NCI-H748 (cell line): ENCODE measurements around the gene NAT8L.
"Not testable (repeated sequence)": the region's sequence is repeated elsewhere in the genome, so short reads cannot be mapped to it uniquely, and the experiment has no call there.

ENCODE experiments used
- DNase-seq: peaks from one replicate; lab custom pipeline; 2025; ENCODE audit not compliant: unreplicated experiment; lab: John Stamatoyannopoulos, UW

Gene NAT8L, protein sequence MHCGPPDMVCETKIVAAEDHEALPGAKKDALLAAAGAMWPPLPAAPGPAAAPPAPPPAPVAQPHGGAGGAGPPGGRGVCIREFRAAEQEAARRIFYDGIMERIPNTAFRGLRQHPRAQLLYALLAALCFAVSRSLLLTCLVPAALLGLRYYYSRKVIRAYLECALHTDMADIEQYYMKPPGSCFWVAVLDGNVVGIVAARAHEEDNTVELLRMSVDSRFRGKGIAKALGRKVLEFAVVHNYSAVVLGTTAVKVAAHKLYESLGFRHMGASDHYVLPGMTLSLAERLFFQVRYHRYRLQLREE

DNA sequence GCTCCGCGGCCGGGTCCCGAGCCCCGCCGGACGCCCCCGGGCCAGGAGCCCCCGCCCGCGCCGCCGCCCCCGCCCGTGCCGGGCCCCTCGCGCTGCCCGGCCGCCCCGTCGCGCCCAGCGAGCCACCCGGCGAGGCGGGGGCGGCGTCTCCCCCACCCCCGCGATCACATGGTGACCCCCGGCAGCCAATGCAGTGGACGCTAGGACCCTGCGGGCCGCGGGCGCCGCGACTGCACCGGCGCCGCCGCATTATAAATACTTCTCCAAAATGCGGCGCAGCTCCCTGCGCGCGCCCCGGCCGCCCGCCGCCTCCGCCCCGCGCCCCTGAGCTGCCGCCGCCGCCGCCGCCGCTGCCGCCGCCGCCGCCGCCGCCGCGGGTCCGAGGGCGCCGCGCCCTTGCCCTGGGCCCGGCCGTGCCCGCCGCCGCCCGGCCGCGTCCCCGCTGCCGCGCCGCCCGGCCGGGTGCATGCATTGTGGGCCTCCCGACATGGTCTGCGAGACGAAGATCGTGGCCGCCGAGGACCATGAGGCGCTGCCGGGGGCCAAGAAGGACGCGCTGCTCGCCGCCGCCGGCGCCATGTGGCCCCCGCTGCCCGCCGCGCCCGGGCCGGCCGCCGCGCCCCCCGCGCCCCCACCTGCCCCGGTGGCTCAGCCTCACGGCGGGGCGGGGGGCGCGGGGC lies at the start of gene NAT8L:
Gene NAT8L, plus strand, starts transcription at position 282 of the 680 bp plus-strand sequence. Its CDS starts 185 bp downstream, at position 467.
- peak; percentile 42 for DNase-seq

DNA sequence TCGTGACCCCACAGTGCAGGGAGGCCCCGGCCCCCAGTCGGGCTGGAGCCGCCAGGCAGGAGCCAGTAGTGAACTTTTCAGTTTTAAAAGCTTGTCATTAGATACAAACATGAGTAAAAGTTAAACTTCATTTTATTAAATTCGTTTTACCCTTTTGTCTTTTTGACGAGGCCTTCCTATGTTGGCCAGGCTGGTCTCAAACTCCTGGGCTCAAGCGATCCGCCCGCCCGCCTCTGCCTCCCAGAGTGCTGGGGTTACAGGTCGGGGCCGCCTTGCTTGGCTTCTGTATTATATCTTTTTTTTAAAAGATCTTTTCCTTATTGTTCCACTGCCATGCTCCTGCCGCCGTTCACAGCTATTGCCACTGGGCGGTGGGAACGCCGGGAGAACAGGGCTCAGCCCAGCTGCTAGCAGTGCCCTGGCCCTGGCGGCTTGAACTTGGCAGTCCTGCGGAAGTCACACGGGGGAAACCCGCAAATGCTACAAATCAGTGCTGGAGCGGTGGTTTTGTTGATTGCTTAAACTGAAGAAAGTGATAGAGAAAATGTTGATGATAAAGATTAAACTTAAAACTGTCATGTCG lies 49.4 kb upstream of the NAT8L start:
- DNase-seq: peak; percentile 31

DNA sequence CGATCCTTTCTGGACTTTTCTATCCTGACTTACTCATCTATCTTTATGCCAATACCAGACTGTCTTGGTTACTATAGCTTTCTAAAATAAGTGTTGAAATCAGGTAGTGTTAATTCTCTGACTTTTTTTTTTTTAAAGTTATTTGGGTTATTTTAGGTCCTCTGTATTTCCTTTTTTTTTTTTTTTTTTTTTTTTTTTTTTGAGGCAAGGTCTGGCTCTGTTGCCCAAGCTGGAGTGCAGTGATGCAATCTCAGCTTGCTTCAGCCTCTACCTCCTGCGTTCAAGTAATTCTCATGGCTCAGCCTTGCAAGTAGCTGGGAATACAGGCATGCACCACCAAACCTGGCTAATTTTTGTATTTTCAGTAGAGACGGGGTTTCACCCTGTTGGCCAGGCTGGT lies 47.5 kb upstream of the NAT8L start:
- DNase-seq: no peak

DNA sequence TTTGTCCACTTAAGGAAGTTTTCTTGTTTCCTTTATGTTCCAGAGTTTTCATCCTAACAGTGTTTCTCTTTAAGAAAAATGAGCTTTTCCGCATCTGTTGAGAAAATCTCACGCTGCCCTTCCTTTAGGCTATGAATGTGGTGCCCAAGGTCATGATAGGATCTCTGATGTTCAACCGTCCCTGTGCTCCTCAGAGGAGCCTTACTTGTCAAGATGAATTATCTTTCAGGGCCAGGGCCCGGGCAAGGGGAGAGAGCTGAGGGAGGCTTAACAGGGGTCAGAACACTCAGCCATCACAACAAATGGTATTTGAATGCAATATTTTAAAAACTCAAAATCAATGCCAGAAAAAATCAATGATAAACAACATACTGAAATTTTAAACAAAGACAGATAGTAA lies 44.1 kb upstream of the NAT8L start:
- DNase-seq: no peak

DNA sequence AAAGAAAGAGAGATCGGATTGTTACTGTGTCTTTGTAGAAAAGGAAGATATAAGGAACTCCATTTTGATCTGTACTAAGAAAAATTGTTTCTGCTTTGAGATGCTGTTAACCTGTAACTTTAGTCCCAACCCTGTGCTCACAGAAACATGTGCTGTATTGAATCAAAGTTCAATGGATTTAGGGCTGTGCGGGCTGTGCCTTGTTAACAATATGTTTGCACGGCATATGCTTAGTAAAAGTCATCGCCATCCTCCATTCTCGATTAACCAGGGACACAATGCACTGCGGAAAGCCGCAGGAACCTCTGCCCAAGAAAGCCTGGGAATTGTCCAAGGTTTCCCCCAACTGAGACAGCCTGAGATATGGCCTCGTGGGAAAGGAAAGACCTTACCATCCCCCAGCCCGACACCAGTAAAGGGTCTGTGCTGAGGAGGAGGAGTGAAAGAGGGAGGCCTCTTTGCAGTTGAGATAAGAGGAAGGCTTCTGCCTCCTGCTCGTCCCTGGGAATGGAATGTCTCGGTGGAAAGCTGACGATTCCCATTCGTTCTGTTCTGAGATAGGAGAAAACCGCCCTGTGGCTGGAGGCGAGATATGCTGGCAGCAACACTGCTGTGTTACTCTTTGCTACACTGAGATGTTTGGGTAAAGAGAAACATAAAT lies 37.6 kb upstream of the NAT8L start:
- DNase-seq: not testable (repeated sequence)

DNA sequence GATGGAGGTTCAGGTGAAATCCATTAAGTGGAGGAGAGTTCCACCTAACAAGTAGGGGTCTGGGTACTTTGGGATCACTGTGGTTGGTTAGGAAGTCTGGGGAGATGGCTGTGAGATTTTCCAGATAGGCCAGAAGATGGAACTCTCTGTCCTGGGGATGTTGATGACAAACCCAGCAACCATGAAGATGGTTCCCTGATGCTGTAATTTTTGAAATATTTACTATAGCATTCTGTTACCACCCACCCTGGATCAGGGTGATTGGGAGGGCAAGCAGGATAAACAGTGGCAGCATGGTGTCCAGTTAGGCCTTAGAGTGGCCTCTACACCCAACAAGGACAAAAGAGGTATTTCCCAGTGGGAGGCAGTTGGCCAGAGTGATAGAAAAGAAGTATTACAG lies 34.4 kb upstream of the NAT8L start:
- no peak for DNase-seq

DNA sequence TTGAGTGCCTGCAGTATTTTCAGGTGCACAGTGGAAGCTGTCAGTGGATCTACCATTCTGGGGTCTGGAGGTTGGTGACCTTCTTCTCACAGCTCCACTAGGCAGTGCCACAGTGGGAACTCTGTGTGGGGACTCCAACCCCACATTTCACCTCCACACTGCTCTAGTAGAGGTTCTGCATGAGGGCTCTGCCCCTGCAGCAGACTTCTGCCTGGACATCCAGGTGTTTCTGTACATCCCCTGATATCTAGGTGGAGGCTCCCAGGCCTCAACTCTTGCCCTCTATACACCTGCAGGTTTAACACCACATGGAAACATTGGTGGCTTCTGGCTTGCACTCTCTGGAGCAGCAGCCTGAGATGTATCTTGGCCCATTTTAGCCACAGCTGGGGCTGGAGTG lies 33.3 kb upstream of the NAT8L start:
- DNase-seq: no peak

DNA sequence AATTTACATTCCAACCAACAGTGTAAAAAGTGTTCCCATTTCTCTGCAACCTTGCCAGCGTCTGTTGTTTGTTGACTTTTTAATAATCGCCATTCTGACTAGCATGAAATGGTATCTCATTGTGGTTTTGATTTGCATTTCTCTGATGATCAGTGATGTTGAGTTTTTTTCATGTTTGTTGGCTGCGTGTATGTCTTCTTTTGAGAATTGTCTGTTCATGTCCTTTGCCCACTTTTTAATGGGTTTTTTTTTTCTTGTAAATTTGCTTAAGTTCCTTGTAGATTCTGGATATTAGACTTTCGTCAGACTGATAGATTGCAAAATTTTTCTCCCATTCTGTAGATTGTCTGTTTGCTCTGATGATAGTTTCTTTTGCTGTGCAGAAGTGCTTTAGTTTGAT lies 32.0 kb upstream of the NAT8L start:
- not testable (repeated sequence) for DNase-seq

DNA sequence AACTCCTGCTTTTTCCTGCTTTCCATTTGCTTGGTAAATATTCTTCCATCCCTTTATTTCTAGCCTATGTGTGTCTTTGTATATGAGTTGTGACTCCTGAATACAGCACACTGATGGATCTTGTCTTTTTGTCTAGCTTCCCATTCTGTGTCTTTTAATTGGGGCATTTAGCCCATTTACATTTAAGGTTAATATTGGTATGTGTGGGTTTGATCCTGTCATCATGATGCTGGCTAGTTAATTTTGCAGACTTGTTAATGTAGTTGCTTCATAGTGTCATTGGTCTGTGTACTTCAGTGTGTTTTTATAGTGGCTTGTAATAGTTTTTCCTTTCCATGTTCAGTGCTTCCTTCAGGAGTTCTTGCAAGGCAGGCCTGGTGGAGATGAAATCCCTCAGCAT lies 28.0 kb upstream of the NAT8L start:
- not testable (repeated sequence) for DNase-seq

DNA sequence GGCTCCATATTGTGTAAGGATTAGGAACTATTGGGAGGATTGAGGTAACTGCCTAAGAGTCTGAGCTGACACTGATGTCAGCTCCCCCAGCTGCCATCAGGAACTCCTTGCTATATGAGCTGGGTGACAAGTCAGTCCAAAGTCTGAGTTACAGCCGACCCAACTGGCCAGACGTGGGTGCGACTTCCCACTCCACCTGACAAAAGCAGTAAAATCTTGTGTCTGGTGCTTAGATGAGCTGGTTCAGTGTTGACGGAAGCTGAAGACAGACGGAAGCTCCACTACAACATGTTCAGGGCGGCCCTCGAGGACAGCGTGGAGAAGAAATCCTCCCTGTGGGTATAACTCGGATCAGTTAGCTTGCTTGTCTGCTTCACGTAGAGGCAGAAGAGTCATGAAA lies 22.8 kb upstream of the NAT8L start:
- no peak for DNase-seq

DNA sequence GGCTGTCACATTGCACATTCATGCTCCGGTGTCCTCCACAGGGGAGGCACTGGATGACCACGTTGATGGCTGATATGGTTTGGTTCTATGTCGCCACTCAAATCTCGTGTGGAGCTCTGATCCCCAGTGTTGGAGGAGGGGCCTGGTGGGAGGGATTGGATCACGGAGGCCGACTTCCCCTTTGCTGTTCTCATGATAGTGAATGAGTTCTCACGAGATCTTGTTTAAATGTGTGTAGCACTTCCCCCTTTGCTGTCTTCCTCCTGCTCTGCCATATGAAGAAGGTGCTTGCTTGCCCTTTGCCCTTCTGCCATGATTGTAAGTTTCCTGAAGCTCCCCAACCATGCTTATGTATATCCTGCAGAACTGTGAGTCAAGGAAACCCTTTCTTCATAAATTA lies 22.3 kb upstream of the NAT8L start:
- no peak for DNase-seq

DNA sequence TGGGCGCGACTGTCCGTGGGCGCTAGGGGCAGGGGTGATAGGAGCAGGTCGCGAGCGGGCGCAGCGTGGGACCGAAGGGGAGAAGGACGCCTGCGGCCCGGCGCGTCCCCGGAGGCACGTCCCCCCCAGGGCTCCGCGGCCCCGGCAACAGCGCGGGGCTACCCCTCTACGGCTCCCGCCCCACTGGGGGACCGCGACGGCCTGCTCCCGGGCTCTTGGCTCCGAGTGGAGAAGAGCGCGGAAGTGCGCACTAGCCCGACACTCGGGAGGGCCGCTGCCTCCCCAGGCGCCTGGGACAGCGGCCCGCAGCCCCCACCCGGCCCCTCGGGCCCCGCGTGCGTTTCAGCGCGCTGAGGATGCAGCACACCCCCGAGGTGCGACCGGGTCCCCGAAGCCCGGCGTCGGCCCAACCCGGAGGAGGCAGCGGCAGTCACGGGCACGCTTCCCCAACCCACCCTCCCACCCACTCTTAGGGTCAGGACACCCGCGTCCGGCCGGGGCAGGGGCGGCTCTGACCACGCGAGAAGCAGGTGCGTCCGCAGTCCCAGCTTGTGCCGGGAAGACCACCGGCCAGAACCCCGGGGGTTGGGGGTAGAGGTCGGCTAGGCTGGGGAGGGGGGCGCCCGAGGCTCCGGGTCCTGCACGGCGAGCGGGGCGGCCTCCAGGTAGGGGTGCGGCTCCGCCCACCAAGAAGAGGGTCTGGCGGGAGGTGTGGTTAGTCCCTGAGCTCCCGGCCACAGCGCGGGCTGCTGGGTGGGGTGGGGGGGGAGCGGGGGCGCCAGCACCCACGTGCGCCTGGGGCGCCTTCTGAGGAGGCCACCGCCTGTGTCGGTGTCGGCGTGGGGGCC lies 18.5 kb upstream of the NAT8L start:
- no peak for DNase-seq

DNA sequence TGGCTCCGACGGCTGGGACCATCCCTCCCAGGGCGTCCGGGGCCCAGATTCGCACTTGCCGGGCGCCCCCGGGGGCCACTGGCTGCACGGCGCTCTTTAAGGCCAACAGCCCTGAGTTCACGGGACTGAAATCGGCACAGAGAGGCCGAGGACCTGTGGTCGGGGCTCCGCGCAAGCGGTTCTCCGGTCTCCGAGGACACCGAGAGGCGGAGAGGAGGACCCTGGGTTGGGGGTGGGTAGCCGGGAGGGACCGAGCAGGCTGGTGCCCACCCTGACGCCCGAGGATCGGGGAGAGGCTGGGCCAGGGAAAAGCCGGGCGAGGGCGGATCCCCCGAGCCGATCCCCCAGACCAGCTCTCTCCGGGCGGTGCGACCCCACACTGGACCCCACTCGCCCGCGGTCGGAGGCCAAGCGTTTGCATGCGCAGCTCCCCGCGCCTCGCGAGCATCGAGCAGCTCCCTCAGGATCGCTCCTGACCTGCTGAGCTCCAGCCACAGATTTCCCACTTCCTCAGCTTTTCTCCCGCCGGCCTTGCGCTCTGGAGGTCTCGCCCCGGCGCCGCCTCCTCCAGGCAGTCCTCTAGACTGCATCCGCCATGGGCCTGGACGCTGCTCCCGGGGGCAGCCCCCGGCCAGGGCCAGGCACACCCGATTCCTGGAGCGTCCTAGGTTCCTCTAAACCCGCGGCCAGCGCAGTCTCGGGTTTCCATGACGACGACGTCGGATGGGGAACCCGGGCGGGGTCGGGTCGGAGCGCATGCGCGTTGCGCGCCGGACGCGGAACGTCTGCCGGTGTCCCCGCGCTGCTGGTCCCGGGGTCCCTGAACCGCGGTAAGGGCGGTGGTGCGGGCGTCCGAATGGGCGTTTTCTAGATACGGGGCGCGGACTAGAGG lies 17.6 kb upstream of the NAT8L start:
- peak; percentile 75 for DNase-seq

DNA sequence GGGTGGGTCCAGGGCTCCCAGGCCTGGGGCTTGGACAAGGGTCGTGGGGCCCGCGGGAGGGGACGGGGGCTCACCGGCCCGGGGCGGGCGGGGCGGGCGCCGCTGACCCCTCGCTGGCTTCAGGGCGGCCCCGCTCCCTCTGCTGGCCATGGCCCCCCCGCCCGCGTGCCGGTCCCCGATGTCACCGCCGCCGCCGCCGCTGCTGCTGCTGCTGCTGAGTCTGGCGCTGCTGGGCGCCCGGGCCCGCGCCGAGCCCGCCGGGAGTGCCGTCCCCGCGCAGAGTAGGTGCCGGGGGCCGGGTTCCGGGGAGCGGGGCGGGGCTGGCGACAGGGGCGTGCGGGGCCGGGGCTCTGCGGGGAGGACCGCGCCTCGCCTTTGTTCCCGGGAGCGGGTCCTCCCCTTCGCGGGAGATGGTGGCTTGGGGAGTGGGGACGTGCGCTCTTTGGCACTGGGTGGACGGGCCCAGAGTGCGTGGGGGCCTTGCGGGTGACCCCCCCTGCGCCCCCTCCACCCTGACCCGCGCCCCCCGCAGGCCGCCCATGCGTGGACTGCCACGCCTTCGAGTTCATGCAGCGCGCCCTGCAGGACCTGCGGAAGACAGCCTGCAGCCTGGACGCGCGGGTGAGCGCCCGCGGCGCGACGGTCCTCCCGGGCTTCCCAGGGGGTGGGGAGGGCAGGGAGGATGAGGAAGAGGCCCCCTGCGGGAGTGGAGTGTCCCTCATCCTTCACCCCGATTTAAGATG lies 16.8 kb upstream of the NAT8L start:
- DNase-seq: peak; percentile 4

DNA sequence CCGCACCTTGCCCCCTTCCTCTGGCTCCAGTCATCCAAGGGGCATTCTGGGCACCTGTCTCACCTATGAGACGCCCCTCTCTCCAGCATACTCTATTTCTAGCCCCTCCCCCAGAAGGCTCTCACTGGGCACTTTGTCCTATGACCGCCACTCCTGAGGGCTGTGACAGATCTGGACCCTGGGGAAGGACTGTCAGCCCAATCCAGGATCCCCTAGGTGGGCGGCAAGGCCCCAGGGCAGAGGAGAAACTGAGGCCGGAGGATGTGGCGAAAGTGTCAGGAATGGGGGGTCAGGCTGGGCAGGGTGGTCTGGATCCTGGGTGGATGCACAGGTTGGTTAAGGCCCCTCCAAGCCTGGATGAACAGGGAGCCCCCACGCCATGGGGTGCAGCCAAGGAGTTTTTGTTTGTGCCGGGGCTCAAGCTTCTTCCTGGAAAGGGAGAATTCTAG lies 16.2 kb upstream of the NAT8L start:
- no peak for DNase-seq

DNA sequence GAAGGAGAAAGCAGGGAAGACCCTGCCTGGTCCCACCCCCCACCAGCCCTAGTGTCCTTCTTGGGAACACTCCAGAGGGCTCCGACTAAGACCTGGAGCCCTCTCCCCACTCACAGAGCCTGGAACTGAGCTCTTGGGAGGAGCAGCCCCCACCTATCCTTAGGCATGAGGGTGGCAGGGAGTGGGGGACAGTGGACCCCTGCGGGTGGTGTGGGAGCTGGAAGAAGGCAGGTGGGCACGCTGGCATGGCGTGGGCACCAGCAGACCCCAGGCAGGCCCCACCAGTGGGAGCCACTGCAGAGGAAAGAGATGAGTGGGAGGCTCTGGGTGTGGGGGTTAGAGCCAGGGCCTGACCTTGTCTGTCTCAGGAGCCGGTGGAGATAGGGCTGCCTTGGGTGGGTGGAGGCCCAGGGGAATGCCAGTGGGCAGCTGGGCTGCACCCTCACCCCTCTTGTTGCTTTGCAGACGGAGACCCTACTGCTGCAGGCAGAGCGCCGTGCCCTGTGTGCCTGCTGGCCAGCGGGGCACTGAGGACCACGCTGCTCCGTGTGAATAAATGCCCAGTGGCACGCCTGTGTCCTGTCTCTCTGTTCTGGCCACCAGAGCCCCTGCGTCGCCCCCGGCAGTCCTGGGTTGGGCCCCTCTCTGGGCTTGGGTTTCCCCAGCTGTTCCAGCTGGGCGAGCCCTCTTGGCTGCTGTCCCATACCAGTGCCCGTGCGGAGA lies 15.6 kb upstream of the NAT8L start:
- DNase-seq: no peak

DNA sequence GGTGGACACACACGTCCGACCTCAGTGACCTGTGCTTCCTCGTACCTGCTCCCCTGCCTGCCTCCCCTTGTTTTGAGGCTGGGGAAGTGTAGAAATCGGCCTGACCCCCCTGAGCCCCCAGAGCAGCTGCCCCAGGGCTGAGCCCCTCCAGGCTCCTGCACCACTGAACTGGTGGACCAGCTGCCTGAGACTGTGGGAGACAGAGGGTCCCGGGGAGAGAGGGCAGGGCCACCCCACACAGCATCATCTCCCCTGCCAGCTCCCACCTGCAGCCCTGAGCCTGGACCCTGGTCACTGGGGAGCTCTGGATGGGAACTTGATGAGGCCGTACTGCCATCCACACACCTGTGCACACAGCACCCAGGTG lies 15.0 kb upstream of the NAT8L start:
- no peak for DNase-seq
